K562 (cell line): Measurements from ENCODE around the gene MRPL58. TPM values are rescaled to one million over a fixed set of nuclear protein-coding genes. Genes with fewer than 3 reads are reported as not detected.

Experiments
- ATAC-seq: fragments of 200-7000 bp; cut with Tn5 transposase; 3 replicates; pipeline ENCODE4 v1.9.1; 2020; ENCODE audit warnings: moderate library complexity
- BruUV-seq: library from RNA; stranded (reverse); fragments of 400-500 nt; replicated peaks from 2 replicates; lab custom pipeline; 2021; lab: Mats Ljungman, UMichigan
- CTCF ChIA-PET: fragments of 300-600 bp; formaldehyde crosslinking; extraction: SDS; loops from one replicate; lab custom pipeline; 2021; ENCODE audit warnings: low intra/inter-chr PET ratio; lab: Yijun Ruan, JAX
- POLR2A ChIA-PET: fragments of 300-600, 350-650 bp; sonication (Branson Sonifier 250); formaldehyde crosslinking; extraction: SDS; loops from one replicate; lab custom pipeline; 2021; ENCODE audit warnings: antibody characterized with exemption, inconsistent platforms; lab: Yijun Ruan, JAX
- DNase-seq, 4 experiments: peaks; one replicate each; pipeline versions ENCODE4 v3.0.0 to v3.0.0-alpha.2; 2011 to 2018; ENCODE audit warnings: low spot score in 3 of 4, mixed read lengths in 3 of 4; ENCODE audit errors: extremely low read depth in 1 of 4
- FAIRE-seq: peaks from 2 replicates; lab custom pipeline; 2011; peaks lifted over from hg19 to GRCh38; lab: Jason Lieb, UNC
- H2AFZ ChIP-seq: 2 replicates; pipeline ENCODE4 v1.6.0; 2011; ENCODE audit warnings: low read depth, low read length, control low read depth, inconsistent platforms
- H3K27ac ChIP-seq: fragments of 200-600 bp; 3 replicates; pipeline ENCODE4 v1.8.0; 2011; ENCODE audit warnings: low read depth, mild to moderate bottlenecking, control low read depth, inconsistent platforms, low read length, moderate library complexity, mixed read lengths; ENCODE audit errors: extremely low read depth
- H3K27me3 ChIP-seq, 2 experiments: fragments of 300-600 bp in 1 of 2; 2 replicates in 1 of 2; 3 replicates in 1 of 2; pipeline versions ENCODE4 v1.6.0 to v1.8.0; 2011; ENCODE audit warnings: inconsistent platforms in 2 of 2, low read length in 2 of 2, mild to moderate bottlenecking in 1 of 2, mixed read lengths in 1 of 2, moderate library complexity in 1 of 2; ENCODE audit not compliant: control insufficient read depth in 2 of 2, insufficient read depth in 2 of 2
- H3K36me3 ChIP-seq: fragments of 300-600 bp; 3 replicates; pipeline ENCODE4 v1.8.0; 2011; ENCODE audit warnings: mild to moderate bottlenecking, low read length, inconsistent platforms; ENCODE audit not compliant: control insufficient read depth, insufficient read depth
- H3K4me1 ChIP-seq, 2 experiments: fragments of 200-600 bp in 1 of 2; replicated peaks in 1 of 2; 2 replicates in 1 of 2; 3 replicates in 1 of 2; pipeline versions ENCODE4 v1.5.1 to v1.8.0; 2011; ENCODE audit warnings: inconsistent platforms in 2 of 2, low read length in 2 of 2, mild to moderate bottlenecking in 1 of 2, mixed read lengths in 1 of 2, moderate library complexity in 1 of 2; ENCODE audit not compliant: control insufficient read depth in 2 of 2, insufficient read depth in 2 of 2
- H3K4me2 ChIP-seq: 2 replicates; pipeline ENCODE4 v1.6.1; 2011; ENCODE audit warnings: low read length, control low read depth, inconsistent platforms, mixed read lengths; ENCODE audit not compliant: insufficient read depth
- H3K4me3 ChIP-seq: fragments of 200-600 bp; sonication (generic), shearing (Covaris generic); 2 replicates; pipeline ENCODE4 v1.5.1; 2016; ENCODE audit warnings: control low read depth, inconsistent platforms
- H3K79me2 ChIP-seq: fragments of 200-600 bp; 3 replicates; pipeline ENCODE4 v1.8.0; 2011; ENCODE audit warnings: low read length, inconsistent platforms; ENCODE audit not compliant: control insufficient read depth, insufficient read depth
- H3K9ac ChIP-seq, 2 experiments: 2 replicates each; pipeline versions ENCODE4 v1.6.0 to v1.6.1; 2011; ENCODE audit warnings: low read depth in 2 of 2, low read length in 2 of 2, control low read depth in 1 of 2, inconsistent platforms in 1 of 2, mild to moderate bottlenecking in 1 of 2, mixed read lengths in 1 of 2; ENCODE audit not compliant: insufficient read depth in 1 of 2
- H3K9me1 ChIP-seq: one replicate; pipeline ENCODE4 v1.6.0; 2011; ENCODE audit warnings: inconsistent platforms, mild to moderate bottlenecking, low read length, moderate library complexity; ENCODE audit not compliant: control insufficient read depth, insufficient read depth
- H3K9me3 ChIP-seq: replicated peaks from 2 replicates; pipeline ENCODE4 v1.5.1; 2011; ENCODE audit warnings: low read depth, low read length, inconsistent platforms; ENCODE audit not compliant: control insufficient read depth, insufficient read depth
- H4K20me1 ChIP-seq: replicated peaks from 2 replicates; pipeline ENCODE4 v1.6.1; 2011; ENCODE audit warnings: low read length, inconsistent platforms, mixed read lengths; ENCODE audit not compliant: control insufficient read depth, insufficient read depth
- CEBPB ChIP-seq: fragments of 450-650 bp; IDR thresholded peaks from 2 replicates; pipeline ENCODE4 v1.6.1; 2016; ENCODE audit warnings: missing genetic modification characterization, missing compliant biosample characterization
- TSHZ1 ChIP-seq: fragments of 250-450 bp; sonication (Bioruptor Pico); IDR thresholded peaks from 2 replicates; pipeline ENCODE4 v1.4.0; 2020; ENCODE audit warnings: mild to moderate bottlenecking, moderate library complexity
- ZNF507 ChIP-seq: conservative IDR thresholded peaks from 2 replicates; pipeline ENCODE4 v1.6.1; 2017; ENCODE audit warnings: missing genetic modification characterization, missing compliant biosample characterization
- WGBS: fragments of 100-300 bp; shearing (Covaris generic); methylation state at CpG from one replicate; pipeline ENCODE4 v1.1.6; 2016; ENCODE audit warnings: low coverage, mixed read lengths; ENCODE audit not compliant: insufficient coverage; ENCODE audit errors: missing lambda C conversion rate; 5-methylcytosine and 5-hydroxymethylcytosine counted together
- in situ Hi-C: fragments of 300-500 bp; cut with MboI; formaldehyde crosslinking; loops from 4 replicates; pipeline ENCODE4 v1.15.0; 2018; ENCODE audit warnings: inconsistent platforms, mixed read lengths
- intact Hi-C: fragments of 100-400 bp; cut with micrococcal nuclease; formaldehyde crosslinking; loops from 2 replicates; pipeline ENCODE4 v1.14.2; 2022
- polyA plus RNA-seq, 8 experiments: library from polyadenylated mRNA; depleted of rRNA in 4 of 8; stranded (reverse) in 5 of 8; unstranded in 3 of 8; fragments of >200 nt; fragmentation: Nextera tagmentation in 2 of 8; fragmentation: Illumina TruSeq in 1 of 8; extraction: Ambion mirVana in 2 of 8; extraction: Trizol in 1 of 8; gene quantifications; 2 replicates each; pipeline versions ENCODE4 v1.2.1 to v1.2.3, GENCODE V29; 2011 to 2014; ENCODE audit warnings: inconsistent platforms in 1 of 8, missing spikeins in 1 of 8
- total RNA-seq, 7 experiments: library from RNA; depleted of rRNA in 6 of 7; stranded (reverse); fragments of >200 nt in 6 of 7; fragmentation: Illumina TruSeq in 2 of 7; extraction: Trizol in 2 of 7; gene quantifications; 2 replicates each; pipeline versions ENCODE4 v1.2.1 to v1.2.3, GENCODE V29; 2011 to 2021; ENCODE audit warnings: low replicate concordance in 1 of 7

Gene MRPL58
- total and polyA plus RNA-seq, 9 of the 15 experiments (the other 6 are each of a cell fraction or from before 2014, with no cell fraction given): 30.8 to 107 (median 72.4) TPM

DNA sequence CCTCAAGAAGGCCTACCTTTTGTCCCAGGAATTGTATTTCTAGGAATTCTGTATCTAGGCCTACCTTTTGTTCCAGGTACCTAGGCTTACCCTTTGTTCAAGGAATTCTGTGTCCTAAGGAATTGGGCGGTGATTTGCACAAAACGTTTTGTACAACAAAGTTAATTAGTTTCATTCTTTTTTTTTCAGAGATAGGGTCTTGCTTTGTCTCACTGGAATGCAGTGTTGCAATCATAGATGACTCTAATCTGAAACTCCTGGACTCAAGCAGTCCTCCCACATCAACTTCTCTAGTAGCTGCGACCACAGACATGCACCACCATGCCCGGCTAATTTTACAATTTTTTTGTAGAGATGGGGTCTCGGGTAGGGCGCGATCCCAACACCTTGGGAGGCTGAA lies 18.0 kb upstream of the MRPL58 start:
- peaks cover 0 to 15% of the 10 kb centered on the region in 2 experiments; a peak in 3 of 5 replicates for H3K4me1 ChIP-seq
- no peak overlapping the region for H3K4me2 ChIP-seq
- DNase-seq (no peak), FAIRE-seq (no peak), ATAC-seq (no peak)
- H3K36me3 ChIP-seq: peaks cover 3% of the 10 kb centered on the region; the same call in 1 of the 3 replicates
- H3K4me3 ChIP-seq: no peak overlapping the region
- no peaks in the 10 kb centered on the region for H3K9me1 ChIP-seq
- H2AFZ ChIP-seq: no peak overlapping the region
- ChIA-PET CTCF (no interaction called here), POLR2A (interaction anchor here (0.5 to 3.0 kb wide), 7 partner anchors 11 to 560 kb away, joined by 3 to 12 read pairs (median 4); partner anchors contain the start of gene HID1)
- intact Hi-C loops (no loop called here), in situ Hi-C loops (no loop called here)
- H3K27me3 ChIP-seq: no peaks in the 10 kb centered on the region
- BruUV-seq: no TSS peak
- H3K9ac ChIP-seq: no peak overlapping the region
- 74% methylated on average over 7 of the region's 7 CpGs for WGBS
- H3K27ac ChIP-seq: no peak overlapping the region
- TF ChIP-seq TSHZ1 (CRISPR knock-in tag) (no peak), ZNF507 (tag) (no peak), CEBPB (tag) (peak; percentile 60)
- no peaks in the 10 kb centered on the region for H3K79me2 ChIP-seq
- H3K9me3 ChIP-seq: no peaks in the 10 kb centered on the region
- H4K20me1 ChIP-seq: no peaks in the 10 kb centered on the region
